GM18867 (cell line): Measurements from ENCODE around the gene FAM24A.

Source experiments
- ATAC-seq: cut with Tn5 transposase; IDR thresholded peaks from one replicate; pipeline ENCODE4 v1.9.1; 2021; ENCODE audit warnings: mild to moderate bottlenecking, moderate library complexity; ENCODE audit not compliant: unreplicated experiment

The FAM24A gene

DNA sequence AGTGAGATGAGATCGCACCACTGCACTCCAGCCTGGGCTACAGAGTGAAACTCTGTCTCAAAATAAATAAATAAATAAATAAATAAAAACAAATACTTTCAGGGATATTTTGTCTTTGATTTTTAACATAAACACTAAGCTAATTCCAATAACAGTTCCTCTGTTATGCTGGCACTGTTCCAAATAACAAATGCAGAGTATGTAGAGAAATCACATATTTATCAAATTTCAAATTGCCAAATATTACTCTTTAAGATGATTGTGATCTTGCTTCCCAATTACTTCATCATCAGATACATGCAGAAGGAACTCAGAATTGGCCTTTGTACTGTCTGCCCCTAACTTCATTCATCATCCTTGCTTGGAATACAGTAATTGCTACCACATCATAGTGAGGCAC lies 19.7 kb downstream of the FAM24A start:
- no peak for ATAC-seq

DNA sequence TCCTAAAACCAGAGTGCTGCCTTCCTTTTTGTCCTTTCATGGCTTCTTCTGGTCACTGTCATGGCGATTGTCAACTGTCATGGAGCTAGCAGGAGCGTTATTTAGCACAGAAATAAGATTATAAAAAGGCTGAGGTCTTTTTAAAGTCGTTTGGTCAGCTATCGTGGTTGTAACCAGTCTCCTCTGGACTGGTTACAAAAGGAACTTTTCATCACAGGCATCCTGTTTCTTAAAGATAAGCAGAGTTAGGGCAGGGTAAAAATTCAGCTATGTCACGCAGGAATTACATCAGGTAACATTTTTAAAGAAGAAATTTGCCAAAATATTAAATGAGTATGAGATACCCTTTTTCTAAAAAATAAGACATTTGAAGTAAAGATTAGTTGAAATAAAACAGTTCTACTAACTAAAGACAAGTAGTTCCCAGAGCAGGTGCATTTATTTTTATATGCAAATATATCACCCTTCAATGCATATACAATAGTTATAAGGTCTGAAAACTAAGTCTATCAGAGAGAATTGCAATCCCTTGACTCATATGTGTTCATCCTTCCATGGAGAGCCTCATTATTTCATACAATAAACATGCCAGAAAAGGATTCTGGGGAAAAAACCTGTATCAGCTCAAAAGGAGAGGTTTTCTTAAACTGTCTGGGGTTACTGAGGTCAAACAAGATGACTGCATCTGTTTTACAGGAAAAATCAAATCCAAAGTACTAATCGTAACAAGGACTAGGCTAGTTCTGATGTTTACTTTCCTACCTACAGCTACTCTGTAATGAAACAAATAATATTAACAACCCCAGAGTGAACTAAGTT lies 20.9 kb downstream of the FAM24A start:
- no peak for ATAC-seq

DNA sequence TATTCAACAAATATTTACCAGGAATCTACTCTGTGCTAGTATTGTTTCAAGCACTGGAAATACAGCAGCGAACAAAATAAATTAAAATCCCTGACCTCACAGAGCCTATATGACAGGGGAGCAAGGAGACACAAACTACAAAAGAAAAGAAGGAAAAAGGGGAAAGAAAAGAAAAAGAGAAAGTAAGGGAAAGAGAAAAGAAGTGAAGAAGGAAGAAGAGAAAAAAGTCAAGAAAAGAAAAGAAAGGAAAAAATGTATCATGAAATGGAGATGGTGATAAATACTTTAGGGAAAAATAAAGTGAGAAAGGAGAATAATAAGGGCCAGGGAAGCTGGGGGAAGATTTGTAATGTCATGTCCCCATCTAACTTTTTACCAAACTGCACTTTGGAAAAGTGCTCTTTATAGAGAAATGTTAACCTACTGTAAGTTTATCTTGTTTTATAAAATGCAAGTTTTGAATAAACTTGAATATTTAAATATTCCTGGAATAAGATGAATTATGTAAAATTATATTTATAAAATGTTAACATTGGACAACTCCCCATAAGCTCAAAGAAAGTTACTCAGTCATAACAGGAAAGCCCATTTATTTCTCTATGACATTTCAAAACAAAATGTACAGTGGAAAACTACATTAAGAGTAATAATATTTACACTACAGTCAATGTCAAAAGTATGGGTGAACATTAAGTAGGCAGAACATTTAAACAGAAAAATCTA lies 28.9 kb downstream of the FAM24A start:
- ATAC-seq: no peak

DNA sequence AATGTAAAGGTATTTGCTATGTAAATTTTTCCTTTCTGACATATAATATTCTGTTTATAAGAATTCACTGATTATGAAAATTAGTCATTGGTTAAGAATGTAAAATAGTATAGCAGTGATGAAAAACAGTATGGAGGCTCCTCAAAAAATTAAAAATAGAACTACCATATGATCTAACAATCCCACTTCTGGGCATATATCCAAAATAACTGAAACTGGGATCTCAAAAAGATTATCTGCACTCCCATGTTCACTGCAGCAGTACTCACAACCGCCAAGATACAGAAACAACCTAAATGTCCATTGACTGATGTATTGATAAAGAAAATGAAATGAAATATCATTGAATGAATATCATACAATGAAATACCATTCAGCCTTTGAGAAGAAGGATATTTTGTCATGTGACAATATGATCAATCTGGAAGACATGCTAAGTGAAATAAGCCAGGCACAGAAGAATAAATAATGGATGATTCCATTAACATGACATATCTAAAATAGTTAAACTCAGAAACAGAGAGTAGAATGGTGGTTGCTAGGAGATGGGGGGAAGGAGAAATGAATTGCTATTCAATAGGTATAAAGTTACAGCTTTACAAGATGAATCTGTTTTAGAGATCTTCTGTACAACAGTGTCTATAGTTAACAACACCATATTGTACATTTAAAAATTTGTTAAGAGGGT lies 29.6 kb downstream of the FAM24A start:
- ATAC-seq: no peak

DNA sequence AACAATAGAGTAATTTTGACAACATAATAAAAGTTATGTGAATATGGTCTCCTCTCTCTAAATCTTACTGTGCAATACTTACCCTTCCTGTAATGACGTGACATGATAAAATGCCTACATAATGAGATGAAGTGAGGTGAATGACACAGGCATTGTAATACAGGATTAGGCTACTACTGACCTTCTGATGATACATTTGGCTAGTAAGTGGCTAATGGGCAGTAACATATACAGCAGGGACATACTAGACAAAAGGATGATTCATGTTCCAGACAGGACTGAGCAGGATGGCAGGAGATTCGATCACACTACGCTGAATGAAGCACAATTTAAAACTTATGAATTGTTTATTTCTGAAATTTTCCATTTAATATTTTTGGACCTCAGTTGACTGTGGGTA lies 38.9 kb downstream of the FAM24A start:
- ATAC-seq: no peak

GRCh38 chr10:122953902-122954730 lies 43.7 kb downstream of the FAM24A start, which contains the start of gene C10orf88:
C10orf88 (minus strand) TSS chr10:122954227; CDS start chr10:122954178, 49 bp downstream.
- ATAC-seq: peak; percentile 98

DNA sequence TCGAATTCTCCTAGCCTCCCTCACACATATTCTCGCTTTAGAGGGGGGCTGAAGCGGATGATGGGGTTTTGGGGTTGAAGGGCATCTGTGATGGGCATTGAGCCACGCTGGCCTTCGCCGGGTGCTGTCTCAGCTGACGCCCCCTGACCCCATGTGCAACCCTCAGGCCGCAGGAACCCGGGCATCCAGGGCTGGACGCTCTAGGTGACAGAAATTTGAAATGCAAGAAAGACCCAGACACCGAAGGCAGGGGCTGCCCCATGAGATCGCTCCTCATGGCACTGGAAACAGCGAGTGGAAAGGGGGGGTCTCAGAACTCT lies 44.3 kb downstream of the FAM24A start:
- ATAC-seq: no peak

- ATAC-seq: no peak
These were observed 45.5 kb downstream of the FAM24A start for GRCh38 chr10:122955892-122956291.

DNA sequence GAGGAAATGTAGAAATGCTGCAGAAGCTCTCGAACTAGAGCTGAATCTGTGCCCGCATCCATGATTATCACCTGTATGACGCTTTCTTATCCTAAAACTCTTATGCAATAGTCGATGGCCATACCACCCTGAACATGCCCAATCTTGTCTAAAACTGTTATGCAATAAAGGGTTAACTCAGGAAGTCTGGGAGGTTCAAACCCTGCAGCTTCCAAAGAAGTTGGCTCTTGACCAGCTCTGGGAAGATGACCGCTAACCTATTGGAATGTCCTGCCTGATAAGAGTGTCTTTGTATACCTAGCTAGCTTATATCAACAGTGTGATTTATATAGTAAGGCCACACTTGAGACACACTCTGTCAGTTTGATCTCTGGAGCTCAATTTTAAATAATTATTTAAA lies 47.1 kb downstream of the FAM24A start:
- ATAC-seq: no peak

DNA sequence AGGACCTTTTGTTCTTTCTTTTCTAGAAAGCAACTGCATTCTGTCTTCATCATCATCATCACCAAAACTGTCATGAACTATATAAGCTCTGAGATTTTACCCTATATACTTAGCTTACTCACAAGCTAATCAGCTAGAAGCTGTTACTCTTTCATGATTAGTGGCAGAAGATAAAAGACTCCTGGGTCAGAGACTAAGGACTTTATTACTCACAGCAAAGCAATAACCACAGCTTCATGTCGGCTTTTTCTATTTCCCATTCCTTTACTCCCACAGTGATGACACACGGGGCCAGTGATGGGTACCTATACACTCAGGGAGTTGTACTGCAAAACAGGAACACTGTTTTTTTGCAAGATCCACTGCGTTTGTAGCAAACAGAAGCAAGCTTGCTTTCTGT lies 52.0 kb downstream of the FAM24A start:
- ATAC-seq: no peak
